Prostate gland (tissue), 2 donors: ENCODE results near the gene MAGOHB. TPM values are rescaled to one million over a fixed set of nuclear protein-coding genes. Genes with fewer than 3 reads are reported as not detected.
A peak's percentile ranks its signal among the peaks of the same experiment; 100 is the strongest.

Source experiments
- DNase-seq: peaks from one replicate; pipeline ENCODE4 v3.0.0-alpha.2; 2019; ENCODE audit warnings: low spot score
- H3K27ac ChIP-seq, 2 donors: fragments of 200-600 bp; sonication (generic); 2 replicates each; pipeline ENCODE4 v1.5.1; 2017 to 2019
- H3K27me3 ChIP-seq: fragments of 200-600 bp; sonication (generic); replicated peaks from 2 replicates; pipeline ENCODE4 v1.5.1; 2019; ENCODE audit not compliant: insufficient read depth
- H3K36me3 ChIP-seq, 2 donors: fragments of 200-600 bp; sonication (generic); 1 replicate in 1 of 2; 2 replicates in 1 of 2; pipeline versions ENCODE4 v1.5.1 to v1.8.1; 2017 to 2019
- H3K4me1 ChIP-seq: fragments of 200-600 bp; sonication (generic); replicated peaks from 2 replicates; pipeline ENCODE4 v1.5.1; 2019
- H3K4me3 ChIP-seq, 2 donors: fragments of 200-600 bp; sonication (generic); 2 replicates each; pipeline ENCODE4 v1.5.1; 2017 to 2019
- H3K9me3 ChIP-seq: fragments of 200-600 bp; sonication (generic); 2 replicates; pipeline ENCODE4 v1.5.1; 2017
- POLR2A ChIP-seq: fragments of 450-650 bp; IDR thresholded peaks from one replicate; pipeline ENCODE4 v1.6.1; 2016; ENCODE audit warnings: antibody characterized with exemption, mild to moderate bottlenecking
- POLR2AphosphoS5 ChIP-seq: sonication (generic); formaldehyde crosslinking; IDR thresholded peaks from one replicate; pipeline ENCODE4 v1.6.1; 2017; ENCODE audit warnings: antibody characterized with exemption
- WGBS: methylation state at CpG from one replicate; pipeline ENCODE4 v1.1.5; 2018; 5-methylcytosine and 5-hydroxymethylcytosine counted together
- intact Hi-C: fragments of 100-400 bp; cut with DNase I; formaldehyde crosslinking; loops from one replicate; pipeline ENCODE4 v1.14.2; 2022
- total RNA-seq, 2 donors: library from RNA; depleted of rRNA; stranded (reverse); fragments of >200 nt; gene quantifications; one replicate each; pipeline ENCODE4 v1.1.0, GENCODE V29; 2016
- TF ChIP-seq, protein P1 (sequence below), 4 experiments: fragments of 200-600 bp in 2 of 4; fragments of 450-650 bp in 2 of 4; sonication (generic) in 2 of 4; IDR thresholded peaks; 1 replicate in 3 of 4; 2 replicates in 1 of 4; pipeline ENCODE4 v1.5.1; 2016 to 2019; ENCODE audit warnings: antibody characterized with exemption in 4 of 4, mild to moderate bottlenecking in 2 of 4, moderate library complexity in 2 of 4

The MAGOHB gene
- total RNA-seq, 2 donors from 2014 or later: 24.2 to 24.8 TPM

DNA sequence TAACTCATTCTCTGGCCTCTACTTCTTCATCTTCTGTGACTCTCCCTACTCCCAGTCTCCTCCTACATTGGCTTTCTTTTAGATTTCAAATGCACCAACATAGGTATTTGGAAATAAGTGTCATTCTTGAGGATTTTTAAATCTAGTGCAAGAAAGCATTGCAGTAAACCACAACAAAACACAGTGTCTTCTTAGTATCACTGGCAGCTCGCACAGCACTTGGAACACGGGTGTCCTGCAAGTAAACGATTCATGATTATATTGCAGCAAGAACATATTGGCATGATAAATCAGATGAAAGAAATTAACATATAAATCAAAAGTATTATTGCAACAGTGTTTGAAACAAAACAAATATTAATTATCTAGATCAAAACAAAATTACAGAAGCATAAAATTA is 45.6 kb downstream of the MAGOHB start:
- Histone ChIP-seq H3K4me1 (no peaks in the 10 kb centered on the region), H3K4me3 (no peak overlapping the region), H3K36me3 (no peaks in the 10 kb centered on the region), H3K27ac (no peak overlapping the region), H3K27me3 (no peaks in the 10 kb centered on the region), H3K9me3 (no peaks in the 10 kb centered on the region)
- 57% methylated on average over 3 of the region's 3 CpGs for WGBS
- intact Hi-C loops: no loop called here
- DNase-seq: no peak
- no peak for TF ChIP-seq POLR2A
- TF ChIP-seq, protein P1, sequence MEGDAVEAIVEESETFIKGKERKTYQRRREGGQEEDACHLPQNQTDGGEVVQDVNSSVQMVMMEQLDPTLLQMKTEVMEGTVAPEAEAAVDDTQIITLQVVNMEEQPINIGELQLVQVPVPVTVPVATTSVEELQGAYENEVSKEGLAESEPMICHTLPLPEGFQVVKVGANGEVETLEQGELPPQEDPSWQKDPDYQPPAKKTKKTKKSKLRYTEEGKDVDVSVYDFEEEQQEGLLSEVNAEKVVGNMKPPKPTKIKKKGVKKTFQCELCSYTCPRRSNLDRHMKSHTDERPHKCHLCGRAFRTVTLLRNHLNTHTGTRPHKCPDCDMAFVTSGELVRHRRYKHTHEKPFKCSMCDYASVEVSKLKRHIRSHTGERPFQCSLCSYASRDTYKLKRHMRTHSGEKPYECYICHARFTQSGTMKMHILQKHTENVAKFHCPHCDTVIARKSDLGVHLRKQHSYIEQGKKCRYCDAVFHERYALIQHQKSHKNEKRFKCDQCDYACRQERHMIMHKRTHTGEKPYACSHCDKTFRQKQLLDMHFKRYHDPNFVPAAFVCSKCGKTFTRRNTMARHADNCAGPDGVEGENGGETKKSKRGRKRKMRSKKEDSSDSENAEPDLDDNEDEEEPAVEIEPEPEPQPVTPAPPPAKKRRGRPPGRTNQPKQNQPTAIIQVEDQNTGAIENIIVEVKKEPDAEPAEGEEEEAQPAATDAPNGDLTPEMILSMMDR (IDR thresholded peaks at IDR 0.05): no peak
- no peak for TF ChIP-seq POLR2AphosphoS5

GRCh38 chr12:10563966-10564365 is 49.4 kb downstream of the MAGOHB start:
- Histone ChIP-seq H3K27ac (no peak overlapping the region), H3K36me3 (no peaks in the 10 kb centered on the region), H3K4me3 (no peak overlapping the region), H3K4me1 (no peaks in the 10 kb centered on the region), H3K27me3 (no peaks in the 10 kb centered on the region), H3K9me3 (no peaks in the 10 kb centered on the region)
- TF ChIP-seq POLR2AphosphoS5: no peak
- WGBS: 63% methylated on average over 3 of the region's 3 CpGs
- no peak for DNase-seq
- intact Hi-C loops: loop anchor here (2.0 to 5.0 kb wide), 2 partner anchors 232 to 327 kb away; no protein-coding TSS in a partner anchor

DNA sequence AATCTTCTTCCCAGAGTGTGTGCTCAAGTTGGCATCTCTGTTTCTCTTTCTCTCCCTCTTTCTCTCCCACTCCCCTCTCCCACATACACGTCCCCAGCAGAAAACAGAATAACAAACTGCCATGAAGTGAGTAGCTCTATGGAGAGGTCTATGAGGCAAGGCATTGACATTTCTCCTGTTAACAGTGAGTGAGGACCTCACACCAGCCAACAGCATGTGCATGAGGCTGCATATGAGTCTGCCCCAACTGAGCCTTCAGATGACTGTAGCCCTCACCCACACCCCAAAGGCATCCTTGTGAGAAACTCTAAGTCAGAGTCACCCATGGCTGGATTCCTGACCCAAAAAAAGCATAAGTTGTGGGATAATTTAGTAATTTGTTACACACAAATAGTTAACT is 50.4 kb downstream of the MAGOHB start:
- no peaks in the 10 kb centered on the region for H3K36me3 ChIP-seq
- no peaks in the 10 kb centered on the region for H3K9me3 ChIP-seq
- H3K4me1 ChIP-seq: no peaks in the 10 kb centered on the region
- 95% methylated on average over 1 of the region's 1 CpG for WGBS
- H3K4me3 ChIP-seq: no peak overlapping the region
- intact Hi-C loops: loop anchor here (2.0 to 5.0 kb wide), 2 partner anchors 231 to 326 kb away; no protein-coding TSS in a partner anchor
- DNase-seq: no peak
- no peaks in the 10 kb centered on the region for H3K27me3 ChIP-seq
- TF ChIP-seq, protein P1 (IDR thresholded peaks at IDR 0.05): no peak
- no peak for TF ChIP-seq POLR2A
- TF ChIP-seq POLR2AphosphoS5: no peak
- no peak overlapping the region for H3K27ac ChIP-seq

- 0% methylated on average over 1 of the region's 1 CpG for WGBS
- intact Hi-C loops: loop anchor here (2.0 to 5.0 kb wide), 2 partner anchors 230 to 326 kb away; no protein-coding TSS in a partner anchor
- H3K36me3 ChIP-seq: no peaks in the 10 kb centered on the region
- H3K4me3 ChIP-seq: no peak overlapping the region
- no peaks in the 10 kb centered on the region for H3K4me1 ChIP-seq
- no peaks in the 10 kb centered on the region for H3K27me3 ChIP-seq
- no peaks in the 10 kb centered on the region for H3K9me3 ChIP-seq
- peak; percentile 22 for DNase-seq
- no peak overlapping the region for H3K27ac ChIP-seq
- TF ChIP-seq, protein P1 (IDR thresholded peaks at IDR 0.05): peak; percentile 35 to 86 (median 81)
- TF ChIP-seq POLR2A (no peak), POLR2AphosphoS5 (no peak)
Observed at GRCh38 chr12:10562306-10562933, 51.0 kb downstream of the MAGOHB start.

- TF ChIP-seq, protein P1 (IDR thresholded peaks at IDR 0.05): no peak
- no peak for TF ChIP-seq POLR2AphosphoS5
- TF ChIP-seq POLR2A: no peak
- 80% methylated on average over 2 of the region's 2 CpGs for WGBS
- H3K4me1 ChIP-seq: no peaks in the 10 kb centered on the region
- DNase-seq: no peak
- H3K4me3 ChIP-seq: no peak overlapping the region
- H3K9me3 ChIP-seq: no peaks in the 10 kb centered on the region
- intact Hi-C loops: no loop called here
- H3K27ac ChIP-seq: no peak overlapping the region
- no peaks in the 10 kb centered on the region for H3K36me3 ChIP-seq
- no peaks in the 10 kb centered on the region for H3K27me3 ChIP-seq
Observed at GRCh38 chr12:10559244-10559643, 54.2 kb downstream of the MAGOHB start.
